ENCODE measurements around the gene SPNS3.
A peak's percentile ranks its signal among the peaks of the same experiment; 100 is the strongest.

The SPNS3 gene

GRCh38 chr17:4501295-4501949 lies 67.7 kb downstream of the SPNS3 start:
- DNase-seq: no peak
- Histone ChIP-seq H3K27me3 (replicated peaks; ENCODE audit: insufficient read depth, low read length) (peaks cover 21% of the 10 kb centered on the region), H4K20me1 (ENCODE audit: insufficient read depth, low read length) (no peaks in the 10 kb centered on the region), H3K4me3 (ENCODE audit: low read length) (no peak overlapping the region), H3K9me2 (replicated peaks; ENCODE audit: insufficient read depth, low read length) (no peaks in the 10 kb centered on the region), H3K4me2 (ENCODE audit: low read depth, low read length) (no peak overlapping the region), H3K36me3 (replicated peaks; ENCODE audit: insufficient read depth, low read length) (no peaks in the 10 kb centered on the region), H3K9ac (ENCODE audit: low read length) (no peak overlapping the region), H3K27ac (ENCODE audit: low read length) (no peak overlapping the region), H3K4me1 (ENCODE audit: low read length) (peaks cover 46% of the 10 kb centered on the region), H2AFZ (ENCODE audit: low read length) (no peak overlapping the region), H3K9me3 (replicated peaks; ENCODE audit: insufficient read depth, low read length) (no peaks in the 10 kb centered on the region), H3F3A (ENCODE audit: insufficient read depth, low read length) (peaks cover 28% of the 10 kb centered on the region), H3K79me2 (ENCODE audit: low read length) (peaks cover 18% of the 10 kb centered on the region)
- TF ChIP-seq EZH2phosphoT487 (IDR thresholded peaks at IDR 0.05; ENCODE audit: low read length) (no peak), CTCF (IDR thresholded peaks at IDR 0.05; ENCODE audit: low read length) (no peak), EZH2 (optimal IDR thresholded peaks at IDR 0.05; ENCODE audit: low read depth, low read length) (no peak)

DNA sequence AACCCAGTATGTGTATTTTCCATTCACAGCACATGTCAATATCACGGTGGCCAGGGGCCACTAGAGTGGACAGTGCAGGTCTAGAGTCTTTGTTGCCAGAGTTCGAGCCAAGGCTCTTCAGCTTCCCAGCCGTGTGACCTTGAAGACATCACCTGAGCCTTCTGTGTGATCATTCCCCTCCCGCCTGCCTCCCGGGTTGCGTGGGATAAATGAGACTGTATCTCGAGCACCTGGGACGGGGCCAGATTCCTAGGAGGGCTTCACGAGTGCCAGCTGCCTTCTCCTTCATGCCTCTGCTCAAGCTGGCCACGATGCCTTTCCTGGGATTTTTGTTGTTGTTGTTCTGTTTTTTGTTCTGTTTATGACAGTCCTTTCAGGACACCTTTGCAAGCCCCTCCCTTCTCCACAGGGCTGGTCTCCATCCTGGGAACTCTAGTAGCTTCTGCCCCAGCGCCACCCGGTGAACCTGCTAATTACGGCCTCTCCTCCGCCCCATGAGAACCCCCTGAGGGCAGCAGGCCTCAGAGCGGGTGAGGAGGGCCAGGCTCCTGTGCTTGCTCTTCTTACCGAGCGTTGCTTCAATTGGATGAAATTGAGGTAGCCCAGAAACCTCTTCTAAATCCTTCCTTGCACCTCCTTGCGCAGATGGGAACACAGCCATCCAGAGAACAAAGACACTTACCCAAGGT lies 68.9 kb downstream of the SPNS3 start:
- TF ChIP-seq CTCF (IDR thresholded peaks at IDR 0.05; ENCODE audit: low read length): no peak
- TF ChIP-seq EZH2phosphoT487 (IDR thresholded peaks at IDR 0.05; ENCODE audit: low read length): no peak
- no peak for TF ChIP-seq EZH2 (optimal IDR thresholded peaks at IDR 0.05; ENCODE audit: low read depth, low read length)
- peaks cover 16% of the 10 kb centered on the region for H3F3A ChIP-seq (ENCODE audit: insufficient read depth, low read length)
- H3K79me2 ChIP-seq (ENCODE audit: low read length): peaks cover 18% of the 10 kb centered on the region
- H3K4me1 ChIP-seq (ENCODE audit: low read length): peaks cover 35% of the 10 kb centered on the region
- H3K9me3 ChIP-seq (replicated peaks; ENCODE audit: insufficient read depth, low read length): no peaks in the 10 kb centered on the region
- no peak overlapping the region for H3K4me2 ChIP-seq (ENCODE audit: low read depth, low read length)
- no peaks in the 10 kb centered on the region for H4K20me1 ChIP-seq (ENCODE audit: insufficient read depth, low read length)
- H3K27ac ChIP-seq (ENCODE audit: low read length): no peak overlapping the region
- DNase-seq: no peak
- H3K9ac ChIP-seq (ENCODE audit: low read length): no peak overlapping the region
- H3K27me3 ChIP-seq (replicated peaks; ENCODE audit: insufficient read depth, low read length): peaks cover 21% of the 10 kb centered on the region
- no peak overlapping the region for H2AFZ ChIP-seq (ENCODE audit: low read length)
- no peaks in the 10 kb centered on the region for H3K36me3 ChIP-seq (replicated peaks; ENCODE audit: insufficient read depth, low read length)
- no peak overlapping the region for H3K4me3 ChIP-seq (ENCODE audit: low read length)
- no peaks in the 10 kb centered on the region for H3K9me2 ChIP-seq (replicated peaks; ENCODE audit: insufficient read depth, low read length)

GRCh38 chr17:4503283-4504025 lies 69.7 kb downstream of the SPNS3 start:
- Histone ChIP-seq H4K20me1 (ENCODE audit: insufficient read depth, low read length) (no peaks in the 10 kb centered on the region), H3F3A (ENCODE audit: insufficient read depth, low read length) (peaks cover 8% of the 10 kb centered on the region), H3K4me2 (ENCODE audit: low read depth, low read length) (peak overlapping the region; percentile 11; the same call in 1 of the 2 replicates), H3K36me3 (replicated peaks; ENCODE audit: insufficient read depth, low read length) (no peaks in the 10 kb centered on the region), H3K4me1 (ENCODE audit: low read length) (peaks cover 27% of the 10 kb centered on the region), H3K9me2 (replicated peaks; ENCODE audit: insufficient read depth, low read length) (no peaks in the 10 kb centered on the region), H3K27me3 (replicated peaks; ENCODE audit: insufficient read depth, low read length) (peaks cover 21% of the 10 kb centered on the region), H3K27ac (ENCODE audit: low read length) (peak overlapping the region; percentile 57; the same call in 1 of the 2 replicates), H3K79me2 (ENCODE audit: low read length) (peaks cover 18% of the 10 kb centered on the region), H2AFZ (ENCODE audit: low read length) (no peak overlapping the region), H3K9ac (ENCODE audit: low read length) (no peak overlapping the region), H3K9me3 (replicated peaks; ENCODE audit: insufficient read depth, low read length) (no peaks in the 10 kb centered on the region), H3K4me3 (ENCODE audit: low read length) (no peak overlapping the region)
- no peak for DNase-seq
- TF ChIP-seq EZH2 (optimal IDR thresholded peaks at IDR 0.05; ENCODE audit: low read depth, low read length): no peak
- no peak for TF ChIP-seq EZH2phosphoT487 (IDR thresholded peaks at IDR 0.05; ENCODE audit: low read length)
- TF ChIP-seq CTCF (IDR thresholded peaks at IDR 0.05; ENCODE audit: low read length): no peak

All from MM.1S (cell line).